ENCODE results near the gene COL18A1.
"Not testable (repeated sequence)": the region's sequence is repeated elsewhere in the genome, so short reads cannot be mapped to it uniquely, and the experiment has no call there.

COL18A1 gene

GRCh38 chr21:45439901-45440461 lies 35.0 kb downstream of the COL18A1 start:
- no peak overlapping the region for H3K4me3 ChIP-seq (ENCODE audit: control insufficient read depth, low read depth, low read length)
- no peak for TF ChIP-seq CTCF (conservative IDR thresholded peaks at IDR 0.05; ENCODE audit: control insufficient read depth, insufficient read depth, low read depth, low read length)
- no peak for DNase-seq (ENCODE audit: low read depth)

- no peak for DNase-seq (ENCODE audit: low read depth)
- no peak overlapping the region for H3K4me3 ChIP-seq (ENCODE audit: control insufficient read depth, low read depth, low read length)
- TF ChIP-seq CTCF (conservative IDR thresholded peaks at IDR 0.05; ENCODE audit: control insufficient read depth, insufficient read depth, low read depth, low read length) = no peak
Observed at GRCh38 chr21:45440736-45441350, 35.9 kb downstream of the COL18A1 start.

GRCh38 chr21:45441431-45442255 lies 36.7 kb downstream of the COL18A1 start:
- TF ChIP-seq CTCF (conservative IDR thresholded peaks at IDR 0.05; ENCODE audit: control insufficient read depth, insufficient read depth, low read depth, low read length) = no peak
- no peak for DNase-seq (ENCODE audit: low read depth)
- no peak overlapping the region for H3K4me3 ChIP-seq (ENCODE audit: control insufficient read depth, low read depth, low read length)

- TF ChIP-seq CTCF (conservative IDR thresholded peaks at IDR 0.05; ENCODE audit: control insufficient read depth, insufficient read depth, low read depth, low read length) = no peak
- no peak for DNase-seq (ENCODE audit: low read depth)
- no peak overlapping the region for H3K4me3 ChIP-seq (ENCODE audit: control insufficient read depth, low read depth, low read length)
Observed at GRCh38 chr21:45442276-45442675, 37.3 kb downstream of the COL18A1 start.

- H3K4me3 ChIP-seq (ENCODE audit: control insufficient read depth, low read depth, low read length); DNase-seq (ENCODE audit: low read depth): not testable (repeated sequence)
Observed at GRCh38 chr21:45442686-45443594, 38.0 kb downstream of the COL18A1 start.

GRCh38 chr21:45443595-45444181 lies 38.7 kb downstream of the COL18A1 start:
- DNase-seq (ENCODE audit: low read depth) = no peak
- TF ChIP-seq CTCF (conservative IDR thresholded peaks at IDR 0.05; ENCODE audit: control insufficient read depth, insufficient read depth, low read depth, low read length) = no peak
- no peak overlapping the region for H3K4me3 ChIP-seq (ENCODE audit: control insufficient read depth, low read depth, low read length)

All from fibroblast of mammary gland (primary cell).